NK-92 treated with Interleukin-12 subunit alpha and Interleukin-12 subunit beta, amount 100 ng/mL, for 24 hours (cell line): ENCODE measurements around the gene CCDC187.
"Not testable (repeated sequence)": the region's sequence is repeated elsewhere in the genome, so short reads cannot be mapped to it uniquely, and the experiment has no call there.

ENCODE experiments used
- DNase-seq: peaks from one replicate; lab custom pipeline; 2025; lab: John Stamatoyannopoulos, UW

The CCDC187 gene

GRCh38 chr9:136326761-136327303 lies 22.9 kb upstream of the CCDC187 start:
- no peak for DNase-seq

- no peak for DNase-seq
Observed at GRCh38 chr9:136326061-136326760, 22.3 kb upstream of the CCDC187 start.

GRCh38 chr9:136325358-136325757 lies 21.5 kb upstream of the CCDC187 start:
- DNase-seq, result no peak

- DNase-seq, result no peak
Observed at GRCh38 chr9:136324501-136325300, 20.8 kb upstream of the CCDC187 start.

GRCh38 chr9:136323371-136323789 lies 19.5 kb upstream of the CCDC187 start:
- DNase-seq, result no peak

GRCh38 chr9:136322756-136323330 lies 18.9 kb upstream of the CCDC187 start:
- no peak for DNase-seq

- DNase-seq, result no peak
Observed at GRCh38 chr9:136321561-136321960, 17.7 kb upstream of the CCDC187 start.

- not testable (repeated sequence) for DNase-seq
Observed at GRCh38 chr9:136320972-136321371, 17.1 kb upstream of the CCDC187 start.

GRCh38 chr9:136319955-136320354 lies 16.1 kb upstream of the CCDC187 start:
- not testable (repeated sequence) for DNase-seq

- not testable (repeated sequence) for DNase-seq
Observed at GRCh38 chr9:136319244-136319643, 15.3 kb upstream of the CCDC187 start.

GRCh38 chr9:136318776-136319241 lies 14.9 kb upstream of the CCDC187 start:
- DNase-seq, result no peak

- no peak for DNase-seq
Observed at GRCh38 chr9:136318111-136318775, 14.3 kb upstream of the CCDC187 start.

- no peak for DNase-seq
Observed at GRCh38 chr9:136317695-136318094, 13.8 kb upstream of the CCDC187 start.

GRCh38 chr9:136316896-136317676 lies 13.2 kb upstream of the CCDC187 start:
- DNase-seq, result no peak

- DNase-seq, result no peak
Observed at GRCh38 chr9:136316271-136316751, 12.4 kb upstream of the CCDC187 start.

GRCh38 chr9:136314944-136315343 lies 11.1 kb upstream of the CCDC187 start:
- no peak for DNase-seq

GRCh38 chr9:136314056-136314416 lies 10.1 kb upstream of the CCDC187 start:
- no peak for DNase-seq

- no peak for DNase-seq
Observed at GRCh38 chr9:136313111-136314055, 9.5 kb upstream of the CCDC187 start.

- no peak for DNase-seq
Observed at GRCh38 chr9:136312436-136312835, 8.5 kb upstream of the CCDC187 start.

- DNase-seq, result no peak
Observed at GRCh38 chr9:136312009-136312375, 8.1 kb upstream of the CCDC187 start.
